SU-DHL-6 (cell line): Measurements from ENCODE around the gene FLNA.

Experiments used
- EZH2phosphoT487 ChIP-seq: fragments of 200-600 bp; sonication (generic), shearing (Covaris generic); conservative IDR thresholded peaks from 2 replicates; pipeline ENCODE4 v1.6.1; 2018; ENCODE audit warnings: mild to moderate bottlenecking, antibody characterized with exemption, low read length, moderate library complexity, mixed read lengths
- TF ChIP-seq, protein P1 (sequence below): fragments of 200-600 bp; sonication (generic); IDR thresholded peaks from one replicate; pipeline ENCODE4 v1.5.1; 2017; ENCODE audit warnings: antibody characterized with exemption, mild to moderate bottlenecking, low read length, moderate library complexity; ENCODE audit not compliant: insufficient read depth, poor library complexity, severe bottlenecking

DNA sequence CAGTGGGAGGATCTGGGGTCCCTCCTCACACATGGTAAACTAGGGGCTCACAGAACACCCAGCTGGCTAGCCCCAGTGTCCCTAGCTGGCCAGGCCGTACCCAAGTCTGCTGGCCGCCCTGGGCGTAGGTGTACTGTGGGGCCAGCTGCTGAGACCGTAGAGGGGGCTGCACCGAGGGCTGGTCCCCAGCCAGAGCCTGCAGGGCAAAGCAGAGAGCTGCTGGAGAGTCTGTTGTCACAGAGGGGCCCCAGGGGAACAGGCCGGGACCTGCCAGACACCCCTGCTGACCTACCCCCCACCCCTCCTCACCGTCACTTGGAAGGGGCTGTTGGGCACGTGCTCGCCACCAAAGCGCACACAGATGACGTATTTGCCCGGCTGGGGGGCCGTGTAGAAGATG, 19.9 kb downstream of the FLNA start:
- TF ChIP-seq, protein P1, sequence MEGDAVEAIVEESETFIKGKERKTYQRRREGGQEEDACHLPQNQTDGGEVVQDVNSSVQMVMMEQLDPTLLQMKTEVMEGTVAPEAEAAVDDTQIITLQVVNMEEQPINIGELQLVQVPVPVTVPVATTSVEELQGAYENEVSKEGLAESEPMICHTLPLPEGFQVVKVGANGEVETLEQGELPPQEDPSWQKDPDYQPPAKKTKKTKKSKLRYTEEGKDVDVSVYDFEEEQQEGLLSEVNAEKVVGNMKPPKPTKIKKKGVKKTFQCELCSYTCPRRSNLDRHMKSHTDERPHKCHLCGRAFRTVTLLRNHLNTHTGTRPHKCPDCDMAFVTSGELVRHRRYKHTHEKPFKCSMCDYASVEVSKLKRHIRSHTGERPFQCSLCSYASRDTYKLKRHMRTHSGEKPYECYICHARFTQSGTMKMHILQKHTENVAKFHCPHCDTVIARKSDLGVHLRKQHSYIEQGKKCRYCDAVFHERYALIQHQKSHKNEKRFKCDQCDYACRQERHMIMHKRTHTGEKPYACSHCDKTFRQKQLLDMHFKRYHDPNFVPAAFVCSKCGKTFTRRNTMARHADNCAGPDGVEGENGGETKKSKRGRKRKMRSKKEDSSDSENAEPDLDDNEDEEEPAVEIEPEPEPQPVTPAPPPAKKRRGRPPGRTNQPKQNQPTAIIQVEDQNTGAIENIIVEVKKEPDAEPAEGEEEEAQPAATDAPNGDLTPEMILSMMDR, result no peak
- no peak for TF ChIP-seq EZH2phosphoT487
